K562 treated with DMSO at 1 percent for 12 hours (cell line): ENCODE data around the gene MRPL18. TPM values are rescaled to one million over a fixed set of nuclear protein-coding genes. Genes with fewer than 3 reads are reported as not detected.

Source experiments
- total RNA-seq: library from RNA; unstranded; fragments of 300-600 nt; gene quantifications from 2 replicates; pipeline ENCODE4 v1.2.3, GENCODE V29; 2022; ENCODE audit not compliant: insufficient read depth

MRPL18 gene
- total RNA-seq: 107 and 130 TPM in 2 replicates

GRCh38 chr6:159790149-159790955 lies at the start of gene MRPL18:
Gene MRPL18, plus strand, starts transcription at chr6:159790467. Its CDS starts 121 bp downstream, at chr6:159790588.

GRCh38 chr6:159761873-159762680 lies 28.2 kb upstream of the MRPL18 start, which contains the start of gene ACAT2:
Gene ACAT2, plus strand, starts transcription at chr6:159762045. Its CDS starts 43 bp downstream, at chr6:159762088.

GRCh38 chr6:159789377-159790148 lies 704 bp upstream of the MRPL18 start, which contains the start of gene TCP1:
Gene TCP1, minus strand, starts transcription at chr6:159789602. Its CDS starts 134 bp downstream, at chr6:159789468.

GRCh38 chr6:159800141-159800865 lies 10.0 kb downstream of the MRPL18 start, which contains the start of gene PNLDC1:
Gene PNLDC1, plus strand, starts transcription at chr6:159800276. Its CDS starts 32 bp downstream, at chr6:159800308.

Other genes with a start within 250 kb of the MRPL18 start
- gene SOD2, start 97.2 kb upstream of the MRPL18 start, total RNA-seq: 53.6 and 98.9 TPM in 2 replicates
- gene WTAP, start 63.0 kb upstream of the MRPL18 start, total RNA-seq: 54.8 and 93.2 TPM in 2 replicates
- 29.3 and 33.4 TPM in 2 replicates for gene ACAT2, start 28.4 kb upstream of the MRPL18 start, total RNA-seq
- gene TCP1, start 865 bp upstream of the MRPL18 start, total RNA-seq: 152 and 253 TPM in 2 replicates
- not detected in 2 replicates for gene PNLDC1, start 9.8 kb downstream of the MRPL18 start, total RNA-seq
- gene MAS1, start 100.5 kb downstream of the MRPL18 start, total RNA-seq: not detected in 2 replicates
- 16.8 and 97.0 TPM in 2 replicates for gene IGF2R, start 178.6 kb downstream of the MRPL18 start, total RNA-seq